ENCODE data around the gene ARHGDIA. TPM values are rescaled to one million over a fixed set of nuclear protein-coding genes. Genes with fewer than 3 reads are reported as not detected.

The ARHGDIA gene
- total RNA-seq, 1 donor from 2014 or later: 120 TPM

DNA sequence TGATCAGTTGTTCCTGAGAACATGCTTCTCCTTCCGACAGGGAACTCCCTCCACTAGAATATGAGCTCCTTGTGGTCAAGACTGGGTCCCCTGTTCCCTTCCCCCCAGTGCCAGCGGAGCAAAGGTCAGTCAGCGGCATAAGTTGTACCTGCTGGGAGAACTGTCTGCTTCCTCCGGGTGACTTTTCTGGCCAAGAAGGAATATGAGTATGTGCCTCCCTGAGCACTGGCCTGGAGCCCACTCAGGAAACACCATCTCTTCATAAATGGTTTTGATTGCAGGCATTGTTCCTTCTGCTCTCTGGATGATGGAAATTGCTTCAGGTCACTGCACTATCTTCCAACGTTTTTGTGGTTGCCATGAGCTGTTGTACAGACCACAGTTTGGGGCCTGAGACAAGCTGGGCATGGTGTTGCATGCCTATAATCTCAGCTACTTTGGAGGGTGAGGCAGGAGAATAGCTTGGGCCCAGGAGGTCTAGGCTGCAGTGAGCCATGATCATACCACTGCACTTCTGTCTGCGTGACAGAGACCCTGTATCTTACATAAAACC is 7.9 kb downstream of the ARHGDIA start:
- Histone ChIP-seq H3K36me3 (no peaks in the 10 kb centered on the region), H3K9me3 (no peaks in the 10 kb centered on the region), H3K4me1 (peaks cover 69% of the 10 kb centered on the region), H3K27me3 (no peaks in the 10 kb centered on the region), H3K27ac (no peak overlapping the region), H3K4me3 (no peak overlapping the region)
- TF ChIP-seq, protein P1, sequence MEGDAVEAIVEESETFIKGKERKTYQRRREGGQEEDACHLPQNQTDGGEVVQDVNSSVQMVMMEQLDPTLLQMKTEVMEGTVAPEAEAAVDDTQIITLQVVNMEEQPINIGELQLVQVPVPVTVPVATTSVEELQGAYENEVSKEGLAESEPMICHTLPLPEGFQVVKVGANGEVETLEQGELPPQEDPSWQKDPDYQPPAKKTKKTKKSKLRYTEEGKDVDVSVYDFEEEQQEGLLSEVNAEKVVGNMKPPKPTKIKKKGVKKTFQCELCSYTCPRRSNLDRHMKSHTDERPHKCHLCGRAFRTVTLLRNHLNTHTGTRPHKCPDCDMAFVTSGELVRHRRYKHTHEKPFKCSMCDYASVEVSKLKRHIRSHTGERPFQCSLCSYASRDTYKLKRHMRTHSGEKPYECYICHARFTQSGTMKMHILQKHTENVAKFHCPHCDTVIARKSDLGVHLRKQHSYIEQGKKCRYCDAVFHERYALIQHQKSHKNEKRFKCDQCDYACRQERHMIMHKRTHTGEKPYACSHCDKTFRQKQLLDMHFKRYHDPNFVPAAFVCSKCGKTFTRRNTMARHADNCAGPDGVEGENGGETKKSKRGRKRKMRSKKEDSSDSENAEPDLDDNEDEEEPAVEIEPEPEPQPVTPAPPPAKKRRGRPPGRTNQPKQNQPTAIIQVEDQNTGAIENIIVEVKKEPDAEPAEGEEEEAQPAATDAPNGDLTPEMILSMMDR (IDR thresholded peaks at IDR 0.05): no peak
- TF ChIP-seq POLR2AphosphoS5 (IDR thresholded peaks at IDR 0.05; ENCODE audit: insufficient read depth in 1 of 2, low read depth in 1 of 2) (no peak), POLR2A (IDR thresholded peaks at IDR 0.05) (no peak)
- intact Hi-C loops (cut with DNase I): no loop called here
- no peak for DNase-seq (ENCODE audit: extremely low spot score in 2 of 2)

DNA sequence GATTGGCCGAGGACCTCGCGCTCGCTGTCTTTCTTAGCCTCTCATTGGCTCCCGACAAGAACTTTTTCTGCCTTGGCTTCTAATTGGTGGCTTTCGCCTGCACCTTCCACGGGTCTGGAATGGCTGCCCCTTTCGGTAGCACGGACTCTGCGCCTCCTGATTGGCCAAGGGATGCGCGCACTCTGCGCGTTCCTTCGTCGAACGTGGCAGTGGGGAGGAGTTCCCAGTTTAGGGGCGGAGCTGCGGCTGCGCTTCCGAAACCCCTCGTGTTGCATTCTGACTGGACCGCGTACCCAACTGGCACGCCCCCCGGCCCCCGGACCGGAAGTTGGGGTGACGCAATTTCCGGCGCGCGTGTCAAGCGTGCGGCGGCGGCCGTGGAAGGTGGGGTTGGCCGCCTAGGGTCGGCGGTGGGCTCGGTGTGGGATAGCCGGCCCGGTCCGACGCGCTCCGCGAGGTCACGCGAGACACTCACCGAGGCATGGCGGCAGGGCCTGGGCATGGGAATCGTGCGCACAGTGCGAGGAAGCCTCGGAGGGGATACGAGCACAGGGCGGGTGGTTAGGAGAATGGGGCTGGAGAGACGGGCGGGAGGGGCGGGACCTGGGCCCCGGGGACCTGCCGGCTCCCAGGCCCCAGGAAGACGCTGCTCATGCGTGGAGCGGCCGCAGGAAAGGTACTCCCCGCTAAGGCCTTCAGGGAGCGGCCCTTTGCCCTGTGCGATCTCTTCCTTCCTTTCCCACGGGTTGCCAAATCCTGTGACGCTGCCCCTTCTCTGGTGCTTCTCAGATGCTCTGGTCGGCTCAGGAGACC is 10.2 kb downstream of the ARHGDIA start:
- intact Hi-C loops (cut with DNase I): no loop called here
- Histone ChIP-seq H3K27me3 (no peaks in the 10 kb centered on the region), H3K4me1 (peaks cover 62% of the 10 kb centered on the region), H3K4me3 (peak overlapping the region; percentile 68 to 86), H3K27ac (peak overlapping the region; percentile 89), H3K36me3 (no peaks in the 10 kb centered on the region), H3K9me3 (no peaks in the 10 kb centered on the region)
- DNase-seq (ENCODE audit: extremely low spot score in 2 of 2): peak; percentile 99 to 100
- TF ChIP-seq, protein P1 (IDR thresholded peaks at IDR 0.05): peak in 1 of 3 experiments; percentile 24
- TF ChIP-seq POLR2A (IDR thresholded peaks at IDR 0.05): peak; percentile 82 to 98
- peak; percentile 97 to 100 for TF ChIP-seq POLR2AphosphoS5 (IDR thresholded peaks at IDR 0.05; ENCODE audit: insufficient read depth in 1 of 2, low read depth in 1 of 2)

DNA sequence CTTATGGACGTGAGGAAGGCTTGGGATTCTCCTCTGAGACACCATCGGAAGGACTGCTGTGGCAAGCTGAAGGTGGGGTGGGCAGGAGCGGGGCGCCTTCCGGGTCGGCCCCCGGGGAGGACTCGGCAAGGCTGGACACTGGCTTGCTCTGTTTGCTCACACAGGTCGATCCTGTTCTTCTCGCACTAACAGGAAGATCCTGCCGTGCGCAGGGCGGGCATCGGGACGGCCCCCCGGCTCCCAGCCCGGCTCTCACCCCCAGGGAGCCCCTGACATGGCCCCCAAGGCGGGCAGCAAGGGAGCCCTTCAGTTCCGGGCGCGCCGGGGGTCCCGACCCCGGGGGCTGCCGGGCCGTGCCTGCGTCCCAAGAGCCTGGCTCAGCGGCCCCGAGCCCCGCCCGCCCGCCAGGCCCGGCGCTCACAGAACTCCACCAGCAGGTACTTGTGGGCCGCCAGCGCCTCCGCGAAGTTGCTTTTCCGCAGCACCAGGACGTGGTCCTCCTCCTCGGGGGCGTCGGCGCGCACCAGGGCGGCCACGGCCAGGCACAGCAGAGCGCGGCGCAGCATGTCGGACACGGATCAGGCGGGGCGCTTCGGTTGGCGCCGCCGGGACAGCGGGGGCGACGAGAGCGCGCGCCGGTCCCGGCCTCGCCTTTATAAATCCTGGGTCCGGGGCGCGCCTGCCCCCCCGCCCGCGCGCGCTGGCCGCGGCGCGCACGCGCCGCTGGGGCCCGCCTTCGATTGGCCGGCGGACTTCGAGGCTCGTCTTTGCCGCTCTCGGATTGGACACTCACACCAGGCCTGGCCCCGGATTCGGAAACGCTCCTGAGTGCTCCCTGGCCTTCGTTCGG is 11.0 kb downstream of the ARHGDIA start, which contains the start of gene P4HB:
Gene P4HB (minus strand): TSS at position 630 of the 850 bp plus-strand sequence. CDS start 64 bp downstream, at position 566.
- Histone ChIP-seq H3K9me3 (no peaks in the 10 kb centered on the region), H3K36me3 (peaks cover 0 to 5% of the 10 kb centered on the region in 2 donors), H3K27ac (peak within 1 kb of the TSS; percentile 89), H3K27me3 (no peaks in the 10 kb centered on the region), H3K4me1 (peaks cover 66% of the 10 kb centered on the region), H3K4me3 (peak within 1 kb of the TSS; percentile 85 to 86)
- peak in 1 of 2 donors; percentile 92 for DNase-seq (ENCODE audit: extremely low spot score in 2 of 2)
- peak in 1 of 2 donors; percentile 69 for TF ChIP-seq POLR2A (IDR thresholded peaks at IDR 0.05)
- TF ChIP-seq, protein P1 (IDR thresholded peaks at IDR 0.05): no peak
- intact Hi-C loops (cut with DNase I): no loop called here

DNA sequence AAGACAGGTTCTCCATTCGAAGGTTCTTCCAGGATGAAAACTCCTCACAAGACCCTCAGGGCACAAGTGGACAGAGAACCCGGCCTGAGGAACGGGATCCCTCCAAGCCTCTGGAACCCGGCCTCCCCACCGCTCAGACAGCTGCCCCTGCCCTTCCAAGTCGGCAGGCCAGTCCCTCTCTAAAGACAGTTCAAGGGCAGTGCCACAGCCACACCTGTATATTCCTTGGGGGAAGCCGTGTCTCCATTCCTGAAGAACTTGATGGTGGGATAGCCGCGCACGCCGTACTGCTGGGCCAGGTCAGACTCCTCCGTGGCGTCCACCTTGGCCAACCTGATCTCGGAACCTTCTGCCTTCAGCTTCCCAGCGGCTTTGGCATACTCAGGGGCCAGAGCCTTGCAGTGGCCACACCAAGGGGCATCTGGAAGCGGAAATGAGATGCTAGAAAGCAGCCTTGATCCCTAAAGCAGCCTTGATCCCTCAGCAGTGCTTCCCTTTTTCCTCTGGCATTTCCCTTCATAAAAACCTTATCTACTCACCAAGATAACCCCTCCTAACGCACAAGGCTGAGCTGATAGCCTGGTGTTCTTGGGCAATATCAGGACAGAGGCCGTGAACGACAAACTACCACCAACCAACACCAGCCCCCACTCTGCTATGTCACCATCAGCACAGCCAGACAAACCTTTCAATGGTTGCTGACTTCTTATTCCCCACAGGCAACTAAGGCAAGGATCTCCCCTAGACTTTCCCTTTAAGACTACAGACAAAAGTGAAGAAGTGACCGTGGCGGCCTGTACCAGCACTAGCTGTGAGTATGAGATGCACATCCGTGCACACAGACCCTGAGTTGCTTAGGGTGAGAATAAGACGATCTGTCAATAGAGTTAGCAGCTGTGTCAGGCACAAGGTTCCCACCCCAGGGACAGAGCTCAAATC is 11.9 kb downstream of the ARHGDIA start:
- TF ChIP-seq, protein P1 (IDR thresholded peaks at IDR 0.05): no peak
- TF ChIP-seq POLR2A (IDR thresholded peaks at IDR 0.05) (no peak), POLR2AphosphoS5 (IDR thresholded peaks at IDR 0.05; ENCODE audit: insufficient read depth in 1 of 2, low read depth in 1 of 2) (no peak)
- Histone ChIP-seq H3K9me3 (no peaks in the 10 kb centered on the region), H3K27ac (peak overlapping the region; percentile 82), H3K27me3 (no peaks in the 10 kb centered on the region), H3K4me3 (peak overlapping the region; percentile 85 to 86), H3K36me3 (peaks cover 0 to 14% of the 10 kb centered on the region in 2 donors), H3K4me1 (peaks cover 73% of the 10 kb centered on the region)
- peak in 1 of 2 donors; percentile 87 for DNase-seq (ENCODE audit: extremely low spot score in 2 of 2)
- intact Hi-C loops (cut with DNase I): no loop called here

Measured in vagina (tissue), 2 donors.